Parathyroid adenoma (tissue), 2 donors: ENCODE data around the gene TGFBR3L.
"Not testable (repeated sequence)": the region's sequence is repeated elsewhere in the genome, so short reads cannot be mapped to it uniquely, and the experiment has no call there.

Source experiments
- H2AFZ ChIP-seq: fragments of 300-600 bp; sonication (generic); one replicate; pipeline ENCODE4 v1.7.0; 2017; ENCODE audit warnings: antibody characterized with exemption, mild to moderate bottlenecking
- H3K27ac ChIP-seq: fragments of 300-600 bp; sonication (generic); one replicate; pipeline ENCODE4 v1.7.0; 2017
- H3K27me3 ChIP-seq: fragments of 300-600 bp; sonication (generic); one replicate; pipeline ENCODE4 v1.7.0; 2017; ENCODE audit warnings: low read length; ENCODE audit not compliant: control insufficient read depth, insufficient read depth
- H3K36me3 ChIP-seq: fragments of 300-600 bp; sonication (generic); one replicate; pipeline ENCODE4 v1.7.0; 2017; ENCODE audit warnings: low read length; ENCODE audit not compliant: control insufficient read depth, insufficient read depth
- H3K4me1 ChIP-seq: fragments of 300-600 bp; sonication (generic); one replicate; pipeline ENCODE4 v1.7.0; 2017; ENCODE audit warnings: control low read depth
- H3K4me2 ChIP-seq: fragments of 300-600 bp; sonication (generic); one replicate; pipeline ENCODE4 v1.7.0; 2017; ENCODE audit warnings: low read length
- H3K4me3 ChIP-seq: fragments of 300-600 bp; sonication (generic); one replicate; pipeline ENCODE4 v1.7.0; 2017; ENCODE audit warnings: low read depth, low read length
- H3K79me2 ChIP-seq: fragments of 300-600 bp; sonication (generic); one replicate; pipeline ENCODE4 v1.7.0; 2017; ENCODE audit warnings: control low read depth
- H3K9ac ChIP-seq: fragments of 300-600 bp; sonication (generic); one replicate; pipeline ENCODE4 v1.7.0; 2017; ENCODE audit warnings: mild to moderate bottlenecking
- H3K9me3 ChIP-seq: fragments of 300-600 bp; sonication (generic); one replicate; pipeline ENCODE4 v1.7.0; 2017; ENCODE audit warnings: low read length; ENCODE audit not compliant: control insufficient read depth
- CTCF ChIP-seq: fragments of 300-600 bp; sonication (generic); IDR thresholded peaks from one replicate; pipeline ENCODE4 v1.7.0; 2017; ENCODE audit warnings: antibody characterized with exemption, mild to moderate bottlenecking
- donor health status: primary hyperparathyroidism.

The TGFBR3L gene

GRCh38 chr19:7916955-7917266 lies 2.3 kb downstream of the TGFBR3L start:
- H3K27ac ChIP-seq = peak overlapping the region; percentile 83
- peak overlapping the region; percentile 17 for H3K9ac ChIP-seq
- H3K4me1 ChIP-seq = peaks cover 3% of the 10 kb centered on the region
- no peaks in the 10 kb centered on the region for H3K9me3 ChIP-seq
- no peaks in the 10 kb centered on the region for H3K27me3 ChIP-seq
- TF ChIP-seq CTCF = no peak
- peak overlapping the region; percentile 65 for H2AFZ ChIP-seq
- H3K36me3 ChIP-seq = no peaks in the 10 kb centered on the region
- H3K4me3 ChIP-seq = peak overlapping the region; percentile 45
- peak overlapping the region; percentile 61 for H3K4me2 ChIP-seq
- no peaks in the 10 kb centered on the region for H3K79me2 ChIP-seq

- Histone ChIP-seq H3K4me3 (peak overlapping the region; percentile 45), H3K9ac (peak overlapping the region; percentile 17), H3K4me1 (peaks cover 3% of the 10 kb centered on the region), H3K27me3 (no peaks in the 10 kb centered on the region), H2AFZ (peak overlapping the region; percentile 65), H3K9me3 (no peaks in the 10 kb centered on the region), H3K27ac (peak overlapping the region; percentile 83), H3K79me2 (no peaks in the 10 kb centered on the region), H3K36me3 (no peaks in the 10 kb centered on the region), H3K4me2 (peak overlapping the region; percentile 61)
- peak; percentile 70 for TF ChIP-seq CTCF
These were observed 2.8 kb downstream of the TGFBR3L start for GRCh38 chr19:7917267-7918061.

- peak overlapping the region; percentile 61 for H3K4me2 ChIP-seq
- H3K4me3 ChIP-seq = peak overlapping the region; percentile 45
- not testable (repeated sequence) for H3K27me3 ChIP-seq, H3K9me3 ChIP-seq, H3K79me2 ChIP-seq, H3K36me3 ChIP-seq, H3K4me1 ChIP-seq
- H3K27ac ChIP-seq = peak overlapping the region; percentile 83
- peak overlapping the region; percentile 17 for H3K9ac ChIP-seq
- H2AFZ ChIP-seq = peak overlapping the region; percentile 65
These were observed 3.5 kb downstream of the TGFBR3L start for GRCh38 chr19:7918062-7918614.

- no peak overlapping the region for H2AFZ ChIP-seq
- H3K4me2 ChIP-seq = peak overlapping the region; percentile 93
- no peak overlapping the region for H3K27ac ChIP-seq
- H3K9ac ChIP-seq = no peak overlapping the region
- no peak for TF ChIP-seq CTCF
- peaks cover 3% of the 10 kb centered on the region for H3K4me1 ChIP-seq
- no peaks in the 10 kb centered on the region for H3K9me3 ChIP-seq
- H3K27me3 ChIP-seq = no peaks in the 10 kb centered on the region
- H3K36me3 ChIP-seq = no peaks in the 10 kb centered on the region
- H3K4me3 ChIP-seq = no peak overlapping the region
- no peaks in the 10 kb centered on the region for H3K79me2 ChIP-seq
These were observed 4.2 kb downstream of the TGFBR3L start for GRCh38 chr19:7918615-7919421.
